Keratinocyte (primary cell): ENCODE data around the gene THOC7. TPM values are rescaled to one million over a fixed set of nuclear protein-coding genes. Genes with fewer than 3 reads are reported as not detected.

Experiments
- DNase-seq: peaks from one replicate; pipeline ENCODE4 v3.0.0-alpha.2; 2011; ENCODE audit warnings: low read depth, missing footprints, low spot score
- FAIRE-seq: peaks from 2 replicates; lab custom pipeline; 2011; peaks lifted over from hg19 to GRCh38; lab: Jason Lieb, UNC
- H2AFZ ChIP-seq: 2 replicates; pipeline ENCODE4 v1.6.0; 2012; ENCODE audit warnings: low read length, control low read depth, inconsistent platforms; ENCODE audit not compliant: control insufficient read depth
- H3K27ac ChIP-seq: 2 replicates; pipeline ENCODE4 v1.5.1; 2011; ENCODE audit warnings: low read length; ENCODE audit not compliant: control insufficient read depth, insufficient read depth
- H3K27me3 ChIP-seq: 3 replicates; pipeline ENCODE4 v1.6.0; 2011; ENCODE audit warnings: low read length; ENCODE audit not compliant: control insufficient read depth, insufficient read depth; ENCODE audit errors: extremely low read depth
- H3K36me3 ChIP-seq, 2 experiments: 2 replicates in 1 of 2; 3 replicates in 1 of 2; pipeline ENCODE4 v1.5.1; 2011; ENCODE audit warnings: low read length in 2 of 2, mild to moderate bottlenecking in 1 of 2; ENCODE audit not compliant: control insufficient read depth in 2 of 2, insufficient read depth in 2 of 2; ENCODE audit errors: extremely low read depth in 1 of 2
- H3K4me1 ChIP-seq: 3 replicates; pipeline ENCODE4 v1.5.1; 2011; ENCODE audit warnings: low read length; ENCODE audit not compliant: control insufficient read depth, insufficient read depth; ENCODE audit errors: extremely low read depth
- H3K4me2 ChIP-seq: 3 replicates; pipeline ENCODE4 v1.6.0; 2011; ENCODE audit warnings: low read depth, low read length; ENCODE audit not compliant: control insufficient read depth, insufficient read depth; ENCODE audit errors: extremely low read depth
- H3K4me3 ChIP-seq, 3 experiments: fragments of 200-600 bp in 1 of 3; sonication (generic) in 1 of 3; 2 replicates in 2 of 3; 3 replicates in 1 of 3; pipeline ENCODE4 v1.5.1; 2011 to 2016; ENCODE audit warnings: low read length in 3 of 3, mild to moderate bottlenecking in 3 of 3, control low read depth in 2 of 3, inconsistent platforms in 1 of 3, low read depth in 1 of 3, mixed read lengths in 1 of 3, mixed run types in 1 of 3, moderate library complexity in 1 of 3; ENCODE audit not compliant: control insufficient read depth in 2 of 3, insufficient read depth in 2 of 3; ENCODE audit errors: extremely low read depth in 1 of 3
- H3K79me2 ChIP-seq: 2 replicates; pipeline ENCODE4 v1.6.0; 2012; ENCODE audit warnings: low read length; ENCODE audit not compliant: control insufficient read depth, insufficient read depth
- H3K9ac ChIP-seq: 3 replicates; pipeline ENCODE4 v1.6.0; 2011; ENCODE audit warnings: low read length; ENCODE audit not compliant: control insufficient read depth, insufficient read depth; ENCODE audit errors: extremely low read depth
- H3K9me1 ChIP-seq: 3 replicates; pipeline ENCODE4 v1.6.0; 2011; ENCODE audit warnings: low read length; ENCODE audit not compliant: control insufficient read depth, insufficient read depth; ENCODE audit errors: extremely low read depth
- H3K9me3 ChIP-seq: 2 replicates; pipeline ENCODE4 v1.5.1; 2012; ENCODE audit warnings: low read depth, low read length; ENCODE audit not compliant: control insufficient read depth
- H4K20me1 ChIP-seq: 3 replicates; pipeline ENCODE4 v1.6.0; 2011; ENCODE audit warnings: low read length; ENCODE audit not compliant: control insufficient read depth, insufficient read depth; ENCODE audit errors: extremely low read depth
- EZH2 ChIP-seq: IDR thresholded peaks from one replicate; pipeline ENCODE4 v1.6.1; 2012; ENCODE audit warnings: inconsistent platforms, mild to moderate bottlenecking, low read length, moderate library complexity
- dilution Hi-C: fragments of 300-500 bp; cut with MboI; formaldehyde crosslinking; loops from one replicate; pipeline ENCODE4 v1.7.0; 2020; ENCODE audit warnings: low sequenced_read_pairs; ENCODE audit not compliant: extremely low pct_ligation_motif_present
- polyA plus RNA-seq, 5 experiments: library from polyadenylated mRNA; depleted of rRNA in 3 of 5; stranded (reverse) in 3 of 5; stranded (forward) in 1 of 5; unstranded in 1 of 5; fragments of >200 nt; gene quantifications; 1 replicate in 1 of 5; 2 replicates in 3 of 5; 3 replicates in 1 of 5; pipeline versions ENCODE4 v1.2.1 to v1.2.3, GENCODE V29; 2011 to 2012; ENCODE audit warnings: missing spikeins in 2 of 5, low read depth in 1 of 5, low replicate concordance in 1 of 5
- TF ChIP-seq, protein P1 (sequence below), 3 experiments: IDR thresholded peaks in 1 of 3; conservative IDR thresholded peaks in 1 of 3; optimal IDR thresholded peaks in 1 of 3; 2 replicates in 2 of 3; 3 replicates in 1 of 3; pipeline versions ENCODE3 to v1.5.1; 2011; ENCODE audit warnings: low read length in 3 of 3, mild to moderate bottlenecking in 3 of 3, moderate library complexity in 2 of 3, control low read depth in 1 of 3, inconsistent platforms in 1 of 3; ENCODE audit not compliant: insufficient read depth in 2 of 3; ENCODE audit errors: extremely low read depth in 1 of 3

The THOC7 gene
- polyA plus RNA-seq, 1 donor (not counting 4 experiments of a cell fraction or from before 2014, with no cell fraction given), result 131 TPM

DNA sequence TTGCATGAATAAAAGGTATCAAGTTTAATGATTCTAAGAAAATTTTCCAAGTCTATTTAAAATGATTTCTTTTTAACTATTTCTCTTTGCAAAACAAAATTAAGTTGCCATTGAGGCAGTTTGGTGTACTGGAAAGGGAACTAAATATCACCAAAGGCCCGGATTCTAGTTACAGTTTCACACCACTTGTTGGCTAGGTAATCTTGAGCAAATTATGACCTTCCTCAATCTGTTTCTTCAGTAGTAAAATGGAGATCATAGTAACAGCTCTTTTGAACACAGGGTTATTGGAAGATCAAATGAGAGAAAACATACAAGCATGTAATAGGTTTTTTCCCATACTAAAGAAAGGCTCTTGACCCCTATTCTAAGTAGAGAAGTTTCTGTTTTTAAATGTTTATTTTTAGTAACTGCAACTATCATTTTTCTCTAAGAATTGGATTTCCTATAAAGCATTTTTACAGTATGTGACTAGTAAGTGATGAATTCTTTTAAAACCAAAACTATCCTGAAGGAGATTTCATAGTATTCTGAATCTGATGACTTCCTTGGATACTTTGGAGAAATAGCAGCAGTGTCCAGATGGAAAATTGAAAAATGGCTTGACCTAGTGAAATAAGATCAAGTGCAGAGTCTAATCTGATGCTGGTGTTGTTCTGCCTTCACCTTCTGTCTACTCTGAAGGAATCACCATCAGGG, 32.9 kb upstream of the THOC7 start:
- DNase-seq (no peak), FAIRE-seq (no peak)
- no peak overlapping the region for H3K4me2 ChIP-seq
- H3K9ac ChIP-seq, result no peak overlapping the region
- TF ChIP-seq, protein P1, sequence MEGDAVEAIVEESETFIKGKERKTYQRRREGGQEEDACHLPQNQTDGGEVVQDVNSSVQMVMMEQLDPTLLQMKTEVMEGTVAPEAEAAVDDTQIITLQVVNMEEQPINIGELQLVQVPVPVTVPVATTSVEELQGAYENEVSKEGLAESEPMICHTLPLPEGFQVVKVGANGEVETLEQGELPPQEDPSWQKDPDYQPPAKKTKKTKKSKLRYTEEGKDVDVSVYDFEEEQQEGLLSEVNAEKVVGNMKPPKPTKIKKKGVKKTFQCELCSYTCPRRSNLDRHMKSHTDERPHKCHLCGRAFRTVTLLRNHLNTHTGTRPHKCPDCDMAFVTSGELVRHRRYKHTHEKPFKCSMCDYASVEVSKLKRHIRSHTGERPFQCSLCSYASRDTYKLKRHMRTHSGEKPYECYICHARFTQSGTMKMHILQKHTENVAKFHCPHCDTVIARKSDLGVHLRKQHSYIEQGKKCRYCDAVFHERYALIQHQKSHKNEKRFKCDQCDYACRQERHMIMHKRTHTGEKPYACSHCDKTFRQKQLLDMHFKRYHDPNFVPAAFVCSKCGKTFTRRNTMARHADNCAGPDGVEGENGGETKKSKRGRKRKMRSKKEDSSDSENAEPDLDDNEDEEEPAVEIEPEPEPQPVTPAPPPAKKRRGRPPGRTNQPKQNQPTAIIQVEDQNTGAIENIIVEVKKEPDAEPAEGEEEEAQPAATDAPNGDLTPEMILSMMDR (optimal IDR thresholded peaks at IDR 0.05 in 1 of 3, IDR thresholded peaks at IDR 0.05 in 1 of 3, conservative IDR thresholded peaks at IDR 0.05 in 1 of 3; ENCODE audit: extremely low read depth in 1 of 3, insufficient read depth in 2 of 3, low read length in 3 of 3), result no peak
- no peak for TF ChIP-seq EZH2
- H3K9me3 ChIP-seq, result no peaks in the 10 kb centered on the region
- H3K27me3 ChIP-seq, result no peaks in the 10 kb centered on the region
- H3K36me3 ChIP-seq, result peaks cover 5 to 12% of the 10 kb centered on the region in 2 experiments
- no peaks in the 10 kb centered on the region for H4K20me1 ChIP-seq
- H3K27ac ChIP-seq, result no peak overlapping the region
- no peak overlapping the region for H2AFZ ChIP-seq
- peaks cover 15% of the 10 kb centered on the region for H3K79me2 ChIP-seq
- H3K4me3 ChIP-seq, result no peak overlapping the region
- H3K4me1 ChIP-seq, result no peaks in the 10 kb centered on the region
- dilution Hi-C loops, result no loop called here
- H3K9me1 ChIP-seq, result peaks cover 3% of the 10 kb centered on the region

DNA sequence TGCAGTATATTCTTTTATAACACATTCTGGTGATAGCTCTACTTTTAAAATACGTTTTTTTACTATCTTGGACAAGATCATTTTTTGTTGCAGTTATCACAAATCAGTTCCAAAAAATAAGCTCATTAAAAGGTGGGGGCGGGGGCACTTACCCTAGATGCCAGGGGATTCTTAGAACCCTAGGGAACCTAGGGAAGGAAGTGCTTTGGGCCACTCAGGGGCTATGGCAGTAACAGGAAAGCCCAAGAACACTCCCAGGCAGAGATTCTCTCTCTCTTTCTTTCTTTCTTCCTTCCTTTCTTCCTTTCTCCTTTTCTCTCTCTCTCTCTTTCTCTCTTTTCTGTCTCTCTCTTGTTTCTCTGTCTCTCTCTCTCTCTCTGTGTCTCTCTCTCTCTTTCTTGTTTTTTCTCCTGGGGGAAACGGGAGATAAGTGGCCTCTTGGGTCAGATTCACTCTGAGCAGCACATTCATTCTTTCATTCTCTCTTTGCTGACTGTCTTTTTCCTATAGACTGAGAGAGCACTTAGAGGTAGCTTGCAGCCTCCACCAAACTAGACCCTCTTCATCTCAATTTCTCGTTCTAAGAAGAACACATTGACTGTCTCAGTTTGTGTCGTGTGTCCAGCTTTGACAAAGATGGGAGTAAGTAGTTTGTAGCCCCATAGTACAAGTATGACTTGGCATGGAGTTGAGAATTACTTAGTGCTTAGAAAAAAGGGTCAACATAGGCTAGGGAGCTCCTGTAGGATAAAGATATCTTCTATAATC, 32.0 kb upstream of the THOC7 start:
- no peak for FAIRE-seq

More for the DNA sequence above, 32.0 kb upstream of the THOC7 start:
- H3K36me3 ChIP-seq, result peaks cover 3 to 9% of the 10 kb centered on the region in 2 experiments
- peaks cover 13% of the 10 kb centered on the region for H3K79me2 ChIP-seq
- dilution Hi-C loops, result no loop called here
- no peak overlapping the region for H2AFZ ChIP-seq
- TF ChIP-seq, protein P1 (optimal IDR thresholded peaks at IDR 0.05 in 1 of 3, IDR thresholded peaks at IDR 0.05 in 1 of 3, conservative IDR thresholded peaks at IDR 0.05 in 1 of 3; ENCODE audit: extremely low read depth in 1 of 3, insufficient read depth in 2 of 3, low read length in 3 of 3), result no peak
- no peak for TF ChIP-seq EZH2
- H3K9ac ChIP-seq, result no peak overlapping the region
- peaks cover 3% of the 10 kb centered on the region for H3K9me1 ChIP-seq
- H3K4me1 ChIP-seq, result no peaks in the 10 kb centered on the region
- no peaks in the 10 kb centered on the region for H3K9me3 ChIP-seq
- no peak overlapping the region for H3K27ac ChIP-seq
- H4K20me1 ChIP-seq, result no peaks in the 10 kb centered on the region
- H3K4me2 ChIP-seq, result no peak overlapping the region
- no peak for DNase-seq
- no peaks in the 10 kb centered on the region for H3K27me3 ChIP-seq
- no peak overlapping the region for H3K4me3 ChIP-seq
